ENCODE data around the gene RAB20. TPM values are rescaled to one million over a fixed set of nuclear protein-coding genes. Genes with fewer than 3 reads are reported as not detected.
"Not testable (repeated sequence)": the region's sequence is repeated elsewhere in the genome, so short reads cannot be mapped to it uniquely, and the experiment has no call there.

Gene RAB20
- 1 to 10 TPM; 1.2 to 1.4 (median 1.4) TPM for total RNA-seq

DNA sequence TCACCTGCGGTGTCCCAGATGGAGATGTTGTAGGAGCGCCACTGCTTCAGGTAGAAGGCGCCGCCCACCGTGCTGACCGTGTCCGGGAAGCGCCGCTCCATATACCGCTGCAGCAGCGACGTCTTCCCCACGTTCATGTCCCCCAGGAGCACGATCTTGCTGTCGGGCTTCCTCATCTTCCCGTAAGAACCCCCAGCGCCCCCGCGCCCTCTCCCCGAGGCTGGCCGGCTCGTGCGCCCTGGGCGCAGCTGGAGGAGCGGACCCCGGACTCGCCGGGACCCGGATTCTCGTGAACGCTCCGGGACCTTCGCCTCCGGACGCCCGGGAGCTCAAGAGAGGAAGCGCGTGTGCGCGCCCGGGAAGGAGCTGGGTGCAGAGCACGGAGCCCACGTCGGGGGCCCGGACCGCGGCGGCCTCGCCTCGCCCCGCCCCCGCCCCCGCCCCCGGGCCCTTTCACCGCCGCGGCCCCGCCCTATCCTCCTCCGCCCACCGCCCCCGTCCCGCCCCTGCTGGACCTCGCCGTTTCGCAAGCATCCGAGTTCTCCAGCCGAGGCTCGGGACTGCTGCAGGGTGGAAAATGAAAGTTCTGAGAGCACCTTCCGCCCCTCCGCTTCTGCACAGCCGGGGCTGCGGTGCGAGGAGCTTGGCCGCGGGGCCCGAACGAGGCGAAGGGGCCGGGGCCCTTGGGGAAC lies at the start of gene RAB20:
RAB20 (minus strand) TSS at position 379 of the 692 bp plus-strand sequence; CDS start at position 176, 203 bp downstream.
- no peaks in the 10 kb centered on the region for H3K9me3 Mint-ChIP-seq
- H3K4me3 Mint-ChIP-seq: peak within 1 kb of the TSS; percentile 92
- H3K4me1 Mint-ChIP-seq (ENCODE audit: low read depth): peaks cover 23% of the 10 kb centered on the region
- DNase-seq (peak; percentile 51), ATAC-seq (peak; percentile 77 to 79)
- peaks cover 3% of the 10 kb centered on the region for H3K27me3 Mint-ChIP-seq (ENCODE audit: low read depth)
- no peaks in the 10 kb centered on the region for H3K36me3 Mint-ChIP-seq (ENCODE audit: insufficient read depth)

- DNase-seq (no peak), ATAC-seq (no peak)
- Mint-ChIP-seq H3K9me3 (peaks cover 5% of the 10 kb centered on the region), H3K4me1 (ENCODE audit: low read depth) (peaks cover 13% of the 10 kb centered on the region), H3K27me3 (ENCODE audit: low read depth) (peaks cover 3% of the 10 kb centered on the region), H3K36me3 (ENCODE audit: insufficient read depth) (peaks cover 1% of the 10 kb centered on the region), H3K4me3 (peak overlapping the region; percentile 17)
These were observed 49.6 kb upstream of the RAB20 start for GRCh38 chr13:110610955-110611595.

DNA sequence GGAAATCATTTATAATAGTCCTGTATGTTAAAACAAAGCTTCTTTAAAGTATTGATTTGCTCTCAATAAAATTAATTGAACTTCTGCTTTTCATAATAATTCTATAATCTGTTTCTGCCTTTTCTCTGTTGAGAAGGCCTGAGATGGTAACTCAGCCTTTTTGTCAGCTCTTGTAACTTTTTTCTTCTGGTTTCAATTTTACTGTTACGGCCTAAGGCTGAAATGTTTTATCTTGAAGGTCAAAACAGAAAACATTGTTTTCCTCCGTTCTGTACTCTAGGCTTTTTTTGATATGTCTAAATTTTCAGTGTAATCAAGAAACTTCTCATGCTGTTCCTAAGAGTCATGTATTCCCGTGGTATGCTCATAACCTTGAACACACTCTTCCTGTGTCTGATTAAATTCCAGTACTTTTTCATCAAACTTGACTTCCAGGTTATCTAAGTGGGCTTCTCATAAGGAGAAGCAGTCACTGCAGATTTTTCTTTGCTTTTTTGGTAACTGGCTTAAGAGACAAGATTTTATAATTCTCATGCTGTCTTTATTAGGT lies 46.2 kb upstream of the RAB20 start:
- no peaks in the 10 kb centered on the region for H3K9me3 Mint-ChIP-seq
- ATAC-seq: no peak
- H3K36me3 Mint-ChIP-seq (ENCODE audit: insufficient read depth): no peaks in the 10 kb centered on the region
- H3K4me1 Mint-ChIP-seq (ENCODE audit: low read depth): peaks cover 8% of the 10 kb centered on the region
- no peak overlapping the region for H3K4me3 Mint-ChIP-seq
- H3K27me3 Mint-ChIP-seq (ENCODE audit: low read depth): peaks cover 8% of the 10 kb centered on the region
- no peak for DNase-seq

DNA sequence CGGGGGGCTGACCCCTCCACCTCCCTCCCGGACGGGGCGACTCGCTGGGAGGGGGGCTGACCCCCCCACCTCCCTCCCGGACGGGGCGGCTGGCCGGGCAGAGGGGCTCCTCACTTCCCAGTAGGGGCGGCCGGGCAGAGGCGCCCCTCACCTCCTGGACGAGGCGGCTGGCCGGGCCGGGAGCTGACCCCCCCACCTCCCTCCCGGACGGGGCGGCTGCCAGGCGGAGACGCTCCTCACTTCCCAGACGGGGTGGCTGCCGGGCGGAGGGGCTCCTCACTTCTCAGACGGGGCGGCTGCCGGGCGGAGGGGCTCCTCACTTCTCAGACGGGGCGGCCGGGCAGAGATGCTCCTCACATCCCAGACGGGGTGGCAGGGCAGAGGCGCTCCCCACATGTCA lies 44.8 kb upstream of the RAB20 start:
- not testable (repeated sequence) for H3K36me3 Mint-ChIP-seq (ENCODE audit: insufficient read depth); ATAC-seq; H3K4me1 Mint-ChIP-seq (ENCODE audit: low read depth); H3K9me3 Mint-ChIP-seq; DNase-seq; H3K4me3 Mint-ChIP-seq
- peaks cover 16% of the 10 kb centered on the region for H3K27me3 Mint-ChIP-seq (ENCODE audit: low read depth)

- DNase-seq: no peak
- no peaks in the 10 kb centered on the region for H3K36me3 Mint-ChIP-seq (ENCODE audit: insufficient read depth)
- no peak overlapping the region for H3K4me3 Mint-ChIP-seq
- H3K27me3 Mint-ChIP-seq (ENCODE audit: low read depth): peaks cover 14% of the 10 kb centered on the region
- H3K4me1 Mint-ChIP-seq (ENCODE audit: low read depth): no peaks in the 10 kb centered on the region
- ATAC-seq: no peak
- H3K9me3 Mint-ChIP-seq: no peaks in the 10 kb centered on the region
These were observed 43.6 kb upstream of the RAB20 start for GRCh38 chr13:110605132-110605531.

- Mint-ChIP-seq H3K9me3 (no peaks in the 10 kb centered on the region), H3K4me3 (no peak overlapping the region), H3K4me1 (ENCODE audit: low read depth) (no peaks in the 10 kb centered on the region), H3K27me3 (ENCODE audit: low read depth) (peaks cover 13% of the 10 kb centered on the region), H3K36me3 (ENCODE audit: insufficient read depth) (no peaks in the 10 kb centered on the region)
- no peak for DNase-seq
- ATAC-seq: no peak
These were observed 39.5 kb upstream of the RAB20 start for GRCh38 chr13:110600980-110601379.

- H3K9me3 Mint-ChIP-seq: no peaks in the 10 kb centered on the region
- no peaks in the 10 kb centered on the region for H3K4me1 Mint-ChIP-seq (ENCODE audit: low read depth)
- peaks cover 13% of the 10 kb centered on the region for H3K27me3 Mint-ChIP-seq (ENCODE audit: low read depth)
- no peak overlapping the region for H3K4me3 Mint-ChIP-seq
- DNase-seq: no peak
- ATAC-seq: no peak
- H3K36me3 Mint-ChIP-seq (ENCODE audit: insufficient read depth): no peaks in the 10 kb centered on the region
These were observed 38.8 kb upstream of the RAB20 start for GRCh38 chr13:110600261-110600819.

DNA sequence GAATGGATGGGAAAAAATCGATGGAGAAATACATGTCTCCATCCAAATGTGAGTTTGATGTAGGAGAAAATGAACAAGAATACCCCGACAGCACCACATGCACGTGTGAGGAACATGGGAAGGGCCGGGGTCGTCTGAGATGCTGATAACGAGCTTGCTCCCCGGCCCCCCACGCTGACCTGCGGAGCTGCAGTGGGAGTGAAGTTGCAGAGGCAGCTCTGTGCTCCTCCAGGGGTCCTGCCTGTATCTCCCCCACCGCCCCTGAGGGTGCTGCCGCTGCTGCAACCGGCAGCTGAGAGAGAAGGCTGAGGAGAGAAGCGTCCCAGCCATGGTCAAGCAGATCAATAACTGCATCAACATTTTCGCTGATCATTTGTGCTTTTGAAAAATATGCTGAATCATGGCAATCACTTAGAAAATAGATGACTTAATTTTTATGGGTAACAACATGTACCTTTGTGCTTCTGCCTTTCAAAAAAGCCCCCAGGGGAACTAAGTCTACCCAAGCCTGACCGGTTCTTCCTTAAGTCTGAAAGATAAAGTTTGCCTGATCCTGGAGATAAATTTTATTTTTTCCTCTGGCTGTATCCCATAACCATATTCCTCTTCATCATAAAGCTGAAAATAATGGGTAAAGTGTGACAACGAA lies 35.6 kb upstream of the RAB20 start:
- DNase-seq: no peak

GRCh38 chr13:110593430-110594130 lies 32.1 kb upstream of the RAB20 start:
- ATAC-seq (peak; percentile 56 to 63), DNase-seq (no peak)
- H3K27me3 Mint-ChIP-seq (ENCODE audit: low read depth): peaks cover 2% of the 10 kb centered on the region
- H3K4me1 Mint-ChIP-seq (ENCODE audit: low read depth): no peaks in the 10 kb centered on the region
- H3K9me3 Mint-ChIP-seq: no peaks in the 10 kb centered on the region
- H3K4me3 Mint-ChIP-seq: no peak overlapping the region
- no peaks in the 10 kb centered on the region for H3K36me3 Mint-ChIP-seq (ENCODE audit: insufficient read depth)

More for the DNA sequence above, 35.6 kb upstream of the RAB20 start:
- Mint-ChIP-seq H3K4me1 (ENCODE audit: low read depth) (no peaks in the 10 kb centered on the region), H3K36me3 (ENCODE audit: insufficient read depth) (no peaks in the 10 kb centered on the region), H3K27me3 (ENCODE audit: low read depth) (peaks cover 2% of the 10 kb centered on the region), H3K4me3 (no peak overlapping the region), H3K9me3 (no peaks in the 10 kb centered on the region)
- ATAC-seq: no peak

GRCh38 chr13:110592665-110593064 lies 31.1 kb upstream of the RAB20 start:
- no peaks in the 10 kb centered on the region for H3K9me3 Mint-ChIP-seq
- no peak overlapping the region for H3K4me3 Mint-ChIP-seq
- no peaks in the 10 kb centered on the region for H3K36me3 Mint-ChIP-seq (ENCODE audit: insufficient read depth)
- no peaks in the 10 kb centered on the region for H3K4me1 Mint-ChIP-seq (ENCODE audit: low read depth)
- H3K27me3 Mint-ChIP-seq (ENCODE audit: low read depth): peaks cover 2% of the 10 kb centered on the region
- DNase-seq (no peak), ATAC-seq (no peak)

DNA sequence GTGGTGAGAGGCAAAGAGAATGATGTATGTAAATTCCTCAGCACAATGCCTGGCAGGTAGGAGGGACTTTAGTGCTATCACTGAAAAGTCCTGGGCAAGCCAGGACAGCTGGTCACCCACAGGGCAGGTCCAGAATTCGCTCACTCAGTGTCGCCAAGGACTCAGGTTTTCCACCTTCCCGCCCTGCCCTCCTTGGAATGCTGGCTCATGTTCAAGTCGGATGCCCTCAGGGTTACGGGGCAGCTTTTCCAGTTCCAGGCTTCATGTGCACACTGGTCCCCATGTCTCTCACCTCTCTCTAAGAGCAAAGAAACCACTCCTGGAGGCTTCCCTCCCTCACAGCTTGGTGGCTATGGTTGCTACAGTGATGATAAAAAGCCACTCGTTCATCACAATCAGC lies 29.1 kb upstream of the RAB20 start:
- no peaks in the 10 kb centered on the region for H3K36me3 Mint-ChIP-seq (ENCODE audit: insufficient read depth)
- H3K9me3 Mint-ChIP-seq: no peaks in the 10 kb centered on the region
- no peak for ATAC-seq
- no peak overlapping the region for H3K4me3 Mint-ChIP-seq
- H3K27me3 Mint-ChIP-seq (ENCODE audit: low read depth): peaks cover 7% of the 10 kb centered on the region
- DNase-seq: no peak
- H3K4me1 Mint-ChIP-seq (ENCODE audit: low read depth): no peaks in the 10 kb centered on the region

- H3K4me1 Mint-ChIP-seq (ENCODE audit: low read depth): no peaks in the 10 kb centered on the region
- DNase-seq (no peak), ATAC-seq (no peak)
- no peaks in the 10 kb centered on the region for H3K36me3 Mint-ChIP-seq (ENCODE audit: insufficient read depth)
- no peak overlapping the region for H3K4me3 Mint-ChIP-seq
- no peaks in the 10 kb centered on the region for H3K9me3 Mint-ChIP-seq
- peaks cover 10% of the 10 kb centered on the region for H3K27me3 Mint-ChIP-seq (ENCODE audit: low read depth)
These were observed 28.4 kb upstream of the RAB20 start for GRCh38 chr13:110589793-110590390.

GRCh38 chr13:110583178-110583865 lies 21.8 kb upstream of the RAB20 start:
- Mint-ChIP-seq H3K4me1 (ENCODE audit: low read depth) (no peaks in the 10 kb centered on the region), H3K36me3 (ENCODE audit: insufficient read depth) (no peaks in the 10 kb centered on the region), H3K4me3 (no peak overlapping the region), H3K9me3 (no peaks in the 10 kb centered on the region), H3K27me3 (ENCODE audit: low read depth) (peaks cover 17% of the 10 kb centered on the region)
- no peak for ATAC-seq
- DNase-seq: no peak
